ENCODE data around the gene PRLR.

- TF ChIP-seq POLR2A (IDR thresholded peaks at IDR 0.05): no peak
- no peak for TF ChIP-seq CTCF (IDR thresholded peaks at IDR 0.05)
Observed at GRCh38 chr5:35188031-35188457, 42.2 kb downstream of the PRLR start.

Data from prostate gland (tissue), 2 donors.